Activated CD4-positive, alpha-beta T cell treated with anti-CD3 and anti-CD28 coated beads for 48 hours (primary cell): Measurements from ENCODE around the gene LYSMD4.

Experiments used
- DNase-seq: peaks from one replicate; pipeline ENCODE4 v3.0.0-alpha.2; 2020

LYSMD4 gene

GRCh38 chr15:99703603-99704443 lies 29.4 kb downstream of the LYSMD4 start:
- no peak for DNase-seq

- DNase-seq, result no peak
These were observed 30.2 kb downstream of the LYSMD4 start for GRCh38 chr15:99702895-99703602.

- DNase-seq, result no peak
These were observed 37.1 kb downstream of the LYSMD4 start for GRCh38 chr15:99696096-99696495.

- no peak for DNase-seq
These were observed 40.4 kb downstream of the LYSMD4 start for GRCh38 chr15:99692825-99693224.

- DNase-seq, result no peak
These were observed 46.9 kb downstream of the LYSMD4 start for GRCh38 chr15:99686290-99686689.

- DNase-seq, result no peak
These were observed 50.1 kb downstream of the LYSMD4 start for GRCh38 chr15:99683000-99683670.

- no peak for DNase-seq
These were observed 50.8 kb downstream of the LYSMD4 start for GRCh38 chr15:99682455-99682854.

- no peak for DNase-seq
These were observed 51.2 kb downstream of the LYSMD4 start for GRCh38 chr15:99681990-99682389.

GRCh38 chr15:99680276-99680675 lies 53.0 kb downstream of the LYSMD4 start:
- DNase-seq, result no peak

GRCh38 chr15:99677540-99678134 lies 55.6 kb downstream of the LYSMD4 start:
- no peak for DNase-seq
